Hepatocyte (in vitro differentiated cells): ENCODE data around the gene CACNA1C.

Source experiments
- CTCF ChIP-seq: fragments of 200-600 bp; sonication (generic); IDR thresholded peaks from 2 replicates; pipeline ENCODE4 v1.5.1; 2016; ENCODE audit warnings: antibody characterized with exemption, mild to moderate bottlenecking; ENCODE audit not compliant: poor library complexity
- EZH2 ChIP-seq: fragments of 200-600 bp; sonication (generic); IDR thresholded peaks from 2 replicates; pipeline ENCODE4 v1.6.1; 2016; ENCODE audit warnings: antibody characterized with exemption, mild to moderate bottlenecking, borderline replicate concordance
- EZH2phosphoT487 ChIP-seq: fragments of 200-600 bp; sonication (generic); IDR thresholded peaks from one replicate; pipeline ENCODE4 v1.6.1; 2018; ENCODE audit warnings: antibody characterized with exemption, mild to moderate bottlenecking, low read depth, moderate library complexity; ENCODE audit not compliant: unreplicated experiment, severe bottlenecking

GRCh38 chr12:2248901-2249381 is 196.2 kb downstream of the CACNA1C start:
- no peak for TF ChIP-seq CTCF
- no peak for TF ChIP-seq EZH2phosphoT487
- no peak for TF ChIP-seq EZH2
